Astrocyte (in vitro differentiated cells and primary cell): ENCODE results near the gene OTOGL.

ENCODE experiments used
- EZH2 ChIP-seq: IDR thresholded peaks from 2 replicates; pipeline ENCODE4 v1.6.1; 2012; ENCODE audit warnings: mild to moderate bottlenecking, low read length, inconsistent platforms; ENCODE audit not compliant: insufficient read depth
- TF ChIP-seq, protein P1 (sequence below): IDR thresholded peaks from 2 replicates; pipeline ENCODE4 v1.5.1; 2011; ENCODE audit warnings: low read depth, mild to moderate bottlenecking, inconsistent platforms, low read length, moderate library complexity; ENCODE audit not compliant: insufficient read depth

DNA sequence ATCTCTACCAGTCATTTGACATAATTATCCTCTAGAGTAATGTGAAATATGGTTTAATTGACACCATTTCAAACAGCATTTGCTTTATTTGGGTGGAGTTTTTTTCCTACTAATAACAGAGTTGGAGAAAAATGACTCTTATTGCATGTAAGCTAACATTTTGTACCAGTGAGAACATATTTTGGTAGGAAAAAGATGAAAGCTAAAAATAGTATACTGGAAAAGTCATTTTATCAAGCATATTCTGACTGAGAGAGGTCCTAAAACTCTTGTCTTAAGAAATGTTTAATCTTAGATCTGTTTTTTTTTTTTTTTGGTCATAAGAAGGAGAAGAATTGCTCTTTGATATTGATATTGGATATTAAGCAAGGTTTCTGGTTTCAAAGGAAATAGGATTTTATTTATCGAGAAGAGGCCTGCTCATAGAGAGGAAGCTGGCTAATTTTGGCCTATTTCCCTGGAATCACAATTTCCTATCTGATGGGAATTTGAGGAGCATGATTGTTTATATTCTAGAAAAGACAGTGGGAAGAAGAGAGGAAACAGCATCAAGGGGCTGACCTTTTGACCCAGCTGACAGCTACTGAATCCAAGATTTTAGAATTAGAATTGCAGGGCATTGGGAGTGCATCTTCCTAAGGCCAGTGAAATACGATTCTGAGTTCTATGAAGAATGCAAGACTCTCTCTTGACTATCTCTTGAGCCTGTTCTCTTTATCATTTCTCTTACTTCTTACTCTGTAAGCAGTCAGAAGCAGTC, 19.4 kb downstream of the OTOGL start:
- TF ChIP-seq, protein P1, sequence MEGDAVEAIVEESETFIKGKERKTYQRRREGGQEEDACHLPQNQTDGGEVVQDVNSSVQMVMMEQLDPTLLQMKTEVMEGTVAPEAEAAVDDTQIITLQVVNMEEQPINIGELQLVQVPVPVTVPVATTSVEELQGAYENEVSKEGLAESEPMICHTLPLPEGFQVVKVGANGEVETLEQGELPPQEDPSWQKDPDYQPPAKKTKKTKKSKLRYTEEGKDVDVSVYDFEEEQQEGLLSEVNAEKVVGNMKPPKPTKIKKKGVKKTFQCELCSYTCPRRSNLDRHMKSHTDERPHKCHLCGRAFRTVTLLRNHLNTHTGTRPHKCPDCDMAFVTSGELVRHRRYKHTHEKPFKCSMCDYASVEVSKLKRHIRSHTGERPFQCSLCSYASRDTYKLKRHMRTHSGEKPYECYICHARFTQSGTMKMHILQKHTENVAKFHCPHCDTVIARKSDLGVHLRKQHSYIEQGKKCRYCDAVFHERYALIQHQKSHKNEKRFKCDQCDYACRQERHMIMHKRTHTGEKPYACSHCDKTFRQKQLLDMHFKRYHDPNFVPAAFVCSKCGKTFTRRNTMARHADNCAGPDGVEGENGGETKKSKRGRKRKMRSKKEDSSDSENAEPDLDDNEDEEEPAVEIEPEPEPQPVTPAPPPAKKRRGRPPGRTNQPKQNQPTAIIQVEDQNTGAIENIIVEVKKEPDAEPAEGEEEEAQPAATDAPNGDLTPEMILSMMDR: no peak
- TF ChIP-seq EZH2: no peak
